DMS153 treated with DMSO at 0.1 percent for 48 hours (cell line): ENCODE data around the gene SLCO1C1.
A peak's percentile ranks its signal among the peaks of the same experiment; 100 is the strongest.

Experiments
- DNase-seq: peaks from one replicate; lab custom pipeline; 2025; ENCODE audit not compliant: unreplicated experiment; lab: John Stamatoyannopoulos, UW

Gene SLCO1C1

GRCh38 chr12:20798554-20798953 lies 103.4 kb downstream of the SLCO1C1 start:
- DNase-seq = peak; percentile 37

DNA sequence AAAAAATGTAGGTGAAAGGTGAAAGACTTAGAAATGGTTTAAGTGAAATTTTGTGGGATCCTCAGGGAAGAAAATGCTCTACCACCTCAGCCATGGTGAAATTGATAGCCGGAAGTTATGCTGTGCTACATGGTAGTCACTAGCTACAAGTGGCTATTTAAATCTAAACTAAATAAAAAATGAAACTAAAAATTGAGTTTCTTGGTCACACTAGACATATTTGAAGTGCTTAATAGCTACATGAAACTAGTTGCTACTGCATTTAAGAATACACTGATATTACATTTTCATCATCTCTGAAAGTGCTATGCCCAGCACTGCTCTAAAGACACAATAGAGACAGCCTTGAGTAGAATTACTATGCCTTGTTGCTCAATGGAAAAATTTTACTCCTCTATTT lies 105.0 kb downstream of the SLCO1C1 start:
- no peak for DNase-seq

DNA sequence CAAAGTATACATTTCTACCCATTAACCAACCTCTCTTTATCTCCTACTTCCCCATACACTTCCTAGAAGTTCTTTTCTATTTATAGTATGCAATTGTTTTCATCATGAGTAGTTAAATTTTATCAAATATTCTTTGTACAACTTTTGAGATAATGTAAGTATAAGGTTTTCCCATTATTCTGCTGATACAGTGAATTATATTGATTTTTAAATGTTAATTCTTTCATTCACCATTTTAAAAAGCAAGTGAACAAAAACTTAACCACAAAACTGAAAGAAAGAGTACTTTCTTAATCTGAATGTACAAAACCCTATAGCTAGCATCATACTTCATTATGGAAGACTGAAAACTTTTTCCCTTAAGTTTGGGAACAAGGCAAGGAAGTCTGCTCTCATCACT lies 105.9 kb downstream of the SLCO1C1 start:
- no peak for DNase-seq
